ENCODE data around the gene ADRB2. TPM values are rescaled to one million over a fixed set of nuclear protein-coding genes. Genes with fewer than 3 reads are reported as not detected.

The ADRB2 gene
- total RNA-seq, 1 donor from 2014 or later: 2.6 TPM

- no peak for TF ChIP-seq CTCF (conservative IDR thresholded peaks at IDR 0.05; ENCODE audit: low read depth, low read length)
- no peak for DNase-seq (ENCODE audit: low read depth)
- no peak overlapping the region for H3K4me3 ChIP-seq (ENCODE audit: low read depth, low read length)
These were observed 27.5 kb downstream of the ADRB2 start for GRCh38 chr5:148853868-148854267.

GRCh38 chr5:148855249-148856008, 29.0 kb downstream of the ADRB2 start:
- DNase-seq (ENCODE audit: low read depth): no peak
- no peak overlapping the region for H3K4me3 ChIP-seq (ENCODE audit: low read depth, low read length)
- TF ChIP-seq CTCF (conservative IDR thresholded peaks at IDR 0.05; ENCODE audit: low read depth, low read length): no peak

- H3K4me3 ChIP-seq (ENCODE audit: low read depth, low read length): no peak overlapping the region
- no peak for DNase-seq (ENCODE audit: low read depth)
- no peak for TF ChIP-seq CTCF (conservative IDR thresholded peaks at IDR 0.05; ENCODE audit: low read depth, low read length)
These were observed 29.6 kb downstream of the ADRB2 start for GRCh38 chr5:148856009-148856367.

GRCh38 chr5:148856424-148856823, 30.0 kb downstream of the ADRB2 start:
- TF ChIP-seq CTCF (conservative IDR thresholded peaks at IDR 0.05; ENCODE audit: low read depth, low read length): no peak
- no peak overlapping the region for H3K4me3 ChIP-seq (ENCODE audit: low read depth, low read length)
- DNase-seq (ENCODE audit: low read depth): no peak

GRCh38 chr5:148857474-148857873, 31.1 kb downstream of the ADRB2 start:
- no peak for TF ChIP-seq CTCF (conservative IDR thresholded peaks at IDR 0.05; ENCODE audit: low read depth, low read length)
- no peak overlapping the region for H3K4me3 ChIP-seq (ENCODE audit: low read depth, low read length)
- no peak for DNase-seq (ENCODE audit: low read depth)

- DNase-seq (ENCODE audit: low read depth): no peak
- H3K4me3 ChIP-seq (ENCODE audit: low read depth, low read length): no peak overlapping the region
- no peak for TF ChIP-seq CTCF (conservative IDR thresholded peaks at IDR 0.05; ENCODE audit: low read depth, low read length)
These were observed 31.7 kb downstream of the ADRB2 start for GRCh38 chr5:148858106-148858505.

- H3K4me3 ChIP-seq (ENCODE audit: low read depth, low read length): no peak overlapping the region
- no peak for DNase-seq (ENCODE audit: low read depth)
- TF ChIP-seq CTCF (conservative IDR thresholded peaks at IDR 0.05; ENCODE audit: low read depth, low read length): no peak
These were observed 32.1 kb downstream of the ADRB2 start for GRCh38 chr5:148858547-148858946.
